Calu3 (cell line): Measurements from ENCODE around the gene CDCP2. TPM values are rescaled to one million over a fixed set of nuclear protein-coding genes. Genes with fewer than 3 reads are reported as not detected.

ENCODE experiments used
- BruUV-seq: library from RNA; stranded (reverse); fragments of 400-500 nt; replicated peaks from 2 replicates; lab custom pipeline; 2021; lab: Mats Ljungman, UMichigan
- CTCF ChIA-PET: fragments of 300-600 bp; sonication (Branson Sonifier 250); formaldehyde crosslinking; loops from one replicate; lab custom pipeline; 2022; ENCODE audit warnings: antibody characterized with exemption; lab: Charles Lee
- DNase-seq: peaks from one replicate; pipeline ENCODE4 v3.0.0; 2022
- H3K27ac Mint-ChIP-seq: one replicate; pipeline ENCODE4 v1.8.0; 2022; ENCODE audit warnings: mixed read lengths; ENCODE audit not compliant: unreplicated experiment
- H3K27me3 Mint-ChIP-seq: one replicate; pipeline ENCODE4 v1.8.0; 2022; ENCODE audit warnings: mixed read lengths; ENCODE audit not compliant: unreplicated experiment
- H3K36me3 Mint-ChIP-seq: one replicate; pipeline ENCODE4 v1.8.0; 2022; ENCODE audit warnings: mild to moderate bottlenecking, moderate library complexity, mixed read lengths; ENCODE audit not compliant: insufficient read depth, unreplicated experiment
- H3K4me1 Mint-ChIP-seq: one replicate; pipeline ENCODE4 v1.8.0; 2022; ENCODE audit warnings: mild to moderate bottlenecking, low read depth, mixed read lengths; ENCODE audit not compliant: unreplicated experiment
- H3K4me3 Mint-ChIP-seq: one replicate; pipeline ENCODE4 v1.8.0; 2022; ENCODE audit warnings: mild to moderate bottlenecking, low read depth, moderate library complexity, mixed read lengths; ENCODE audit not compliant: unreplicated experiment
- H3K9me3 Mint-ChIP-seq: one replicate; pipeline ENCODE4 v1.8.0; 2022; ENCODE audit warnings: low read depth, mixed read lengths; ENCODE audit not compliant: unreplicated experiment
- intact Hi-C: fragments of 100-400 bp; cut with micrococcal nuclease; formaldehyde crosslinking; loops from one replicate; pipeline ENCODE4 v1.10.0; 2022; ENCODE audit not compliant: unreplicated experiment
- total RNA-seq: library from RNA; stranded (reverse); gene quantifications from 2 replicates; pipeline ENCODE4 v1.2.3, GENCODE V29; 2022
- TF ChIP-seq, protein P1 (sequence below): fragments of 200-600 bp; IDR thresholded peaks from one replicate; pipeline ENCODE4 v1.8.0; 2022; ENCODE audit warnings: antibody characterized with exemption; ENCODE audit not compliant: unreplicated experiment

Gene CDCP2
- total RNA-seq, 1 experiment from 2014 or later: not detected

DNA sequence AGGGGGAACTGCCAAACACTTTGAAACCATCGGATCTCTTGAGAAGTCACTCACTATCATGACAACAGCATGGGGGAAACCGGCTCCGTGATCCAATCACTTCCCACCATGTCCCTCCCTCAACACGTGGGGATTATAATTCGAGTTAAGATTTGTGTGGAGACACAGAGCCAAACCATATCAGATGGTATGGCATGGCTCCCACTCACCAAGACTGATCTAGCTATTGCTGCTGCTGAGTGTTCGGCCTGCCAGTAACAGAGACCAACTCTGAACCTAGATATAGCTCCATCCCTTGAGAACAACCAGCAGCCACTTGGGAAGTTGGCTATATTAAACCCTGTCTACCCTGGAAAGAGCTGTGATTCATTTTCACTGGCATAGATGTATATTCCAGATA, 49.4 kb downstream of the CDCP2 start:
- CTCF ChIA-PET: no interaction called here

DNA sequence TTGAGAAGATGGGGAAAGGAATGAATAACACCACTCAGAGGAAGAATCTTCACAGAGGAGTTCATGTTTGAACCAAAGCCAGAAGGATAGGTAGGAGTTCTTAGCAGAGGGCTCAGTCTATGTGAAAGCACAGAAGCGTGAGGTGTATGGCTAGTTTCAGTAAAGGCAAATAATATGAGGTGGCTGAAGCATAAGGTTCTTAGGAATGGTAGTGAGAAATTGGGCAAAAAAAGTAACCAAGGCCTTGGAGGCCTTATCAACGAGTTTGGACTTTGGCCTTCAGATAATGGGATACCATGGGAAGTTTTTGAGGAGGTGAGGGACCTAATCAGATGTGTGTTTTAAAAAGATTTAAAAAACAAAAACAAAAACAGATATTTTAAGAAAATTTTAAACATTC, 52.3 kb downstream of the CDCP2 start:
- TF ChIP-seq, protein P1, sequence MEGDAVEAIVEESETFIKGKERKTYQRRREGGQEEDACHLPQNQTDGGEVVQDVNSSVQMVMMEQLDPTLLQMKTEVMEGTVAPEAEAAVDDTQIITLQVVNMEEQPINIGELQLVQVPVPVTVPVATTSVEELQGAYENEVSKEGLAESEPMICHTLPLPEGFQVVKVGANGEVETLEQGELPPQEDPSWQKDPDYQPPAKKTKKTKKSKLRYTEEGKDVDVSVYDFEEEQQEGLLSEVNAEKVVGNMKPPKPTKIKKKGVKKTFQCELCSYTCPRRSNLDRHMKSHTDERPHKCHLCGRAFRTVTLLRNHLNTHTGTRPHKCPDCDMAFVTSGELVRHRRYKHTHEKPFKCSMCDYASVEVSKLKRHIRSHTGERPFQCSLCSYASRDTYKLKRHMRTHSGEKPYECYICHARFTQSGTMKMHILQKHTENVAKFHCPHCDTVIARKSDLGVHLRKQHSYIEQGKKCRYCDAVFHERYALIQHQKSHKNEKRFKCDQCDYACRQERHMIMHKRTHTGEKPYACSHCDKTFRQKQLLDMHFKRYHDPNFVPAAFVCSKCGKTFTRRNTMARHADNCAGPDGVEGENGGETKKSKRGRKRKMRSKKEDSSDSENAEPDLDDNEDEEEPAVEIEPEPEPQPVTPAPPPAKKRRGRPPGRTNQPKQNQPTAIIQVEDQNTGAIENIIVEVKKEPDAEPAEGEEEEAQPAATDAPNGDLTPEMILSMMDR: no peak
- H3K9me3 Mint-ChIP-seq: no peaks in the 10 kb centered on the region
- H3K4me3 Mint-ChIP-seq: no peak overlapping the region
- no peak for DNase-seq
- H3K36me3 Mint-ChIP-seq: peaks cover 4% of the 10 kb centered on the region
- intact Hi-C loops: no loop called here
- H3K27ac Mint-ChIP-seq: no peak overlapping the region
- H3K4me1 Mint-ChIP-seq: no peaks in the 10 kb centered on the region
- CTCF ChIA-PET: no interaction called here
- BruUV-seq: no TSS peak
- H3K27me3 Mint-ChIP-seq: no peaks in the 10 kb centered on the region

More for the DNA sequence above, 49.4 kb downstream of the CDCP2 start:
- Mint-ChIP-seq H3K27ac (no peak overlapping the region), H3K27me3 (no peaks in the 10 kb centered on the region), H3K9me3 (no peaks in the 10 kb centered on the region), H3K4me1 (no peaks in the 10 kb centered on the region), H3K36me3 (no peaks in the 10 kb centered on the region), H3K4me3 (no peak overlapping the region)
- DNase-seq: no peak
- BruUV-seq: no TSS peak
- intact Hi-C loops: no loop called here
- TF ChIP-seq, protein P1: no peak

DNA sequence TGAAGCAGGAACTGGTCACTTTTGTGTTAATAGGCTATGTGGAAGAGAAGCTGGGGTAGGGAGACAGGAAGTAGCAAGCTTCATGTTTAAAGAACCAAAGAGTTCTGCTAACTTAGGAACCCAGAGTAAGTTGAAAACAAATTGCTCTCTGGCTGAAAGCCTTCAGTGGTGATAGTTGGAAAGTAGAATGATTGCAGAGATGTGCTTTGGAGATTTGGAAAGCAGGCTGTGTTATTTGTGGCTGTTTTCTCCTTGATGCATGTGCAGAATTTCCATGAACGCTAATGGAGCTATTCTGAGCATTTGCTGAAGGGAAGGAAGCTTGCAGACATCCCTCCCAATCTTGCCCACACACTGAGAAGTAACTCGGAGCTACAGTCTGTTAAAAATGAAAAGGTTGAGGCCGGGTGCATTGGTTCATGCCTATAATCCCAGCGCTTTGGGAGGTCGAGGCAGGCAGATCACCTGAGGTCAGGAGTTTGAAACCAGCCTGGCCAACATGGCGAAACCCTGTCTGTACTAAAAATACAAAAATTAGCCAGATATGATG, 53.7 kb downstream of the CDCP2 start:
- TF ChIP-seq, protein P1: no peak
- CTCF ChIA-PET: no interaction called here

DNA sequence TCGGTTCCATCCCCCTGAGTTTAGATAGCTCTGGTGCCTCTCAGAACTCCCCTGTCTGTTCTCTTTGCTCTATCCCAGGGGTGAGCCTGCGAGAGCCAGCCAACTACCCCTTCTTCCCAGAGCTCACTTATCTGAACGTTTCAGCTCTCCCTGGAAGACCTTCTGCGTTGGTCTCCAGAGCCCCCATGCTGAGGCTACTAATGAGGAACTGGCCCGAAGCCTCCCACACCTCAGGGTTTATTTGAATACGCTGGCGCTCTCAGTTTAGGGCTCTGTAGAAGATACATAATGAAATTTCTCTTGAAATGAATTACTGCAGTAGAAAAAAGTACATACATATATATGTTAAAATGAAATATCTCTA, 55.9 kb downstream of the CDCP2 start:
- Mint-ChIP-seq H3K4me1 (peaks cover 8% of the 10 kb centered on the region), H3K27ac (no peak overlapping the region), H3K4me3 (no peak overlapping the region), H3K27me3 (no peaks in the 10 kb centered on the region), H3K9me3 (no peaks in the 10 kb centered on the region), H3K36me3 (peaks cover 4% of the 10 kb centered on the region)
- no TSS peak for BruUV-seq
- DNase-seq: no peak
- TF ChIP-seq, protein P1: no peak
- CTCF ChIA-PET: no interaction called here
- intact Hi-C loops: no loop called here

More for the DNA sequence above, 53.7 kb downstream of the CDCP2 start:
- peaks cover 4% of the 10 kb centered on the region for H3K4me1 Mint-ChIP-seq
- no TSS peak for BruUV-seq
- no peak for DNase-seq
- intact Hi-C loops: no loop called here
- H3K4me3 Mint-ChIP-seq: no peak overlapping the region
- H3K9me3 Mint-ChIP-seq: no peaks in the 10 kb centered on the region
- no peaks in the 10 kb centered on the region for H3K27me3 Mint-ChIP-seq
- H3K36me3 Mint-ChIP-seq: peaks cover 4% of the 10 kb centered on the region
- H3K27ac Mint-ChIP-seq: no peak overlapping the region
